Neural cell (in vitro differentiated cells): Measurements from ENCODE around the gene ST3GAL5. TPM values are rescaled to one million over a fixed set of nuclear protein-coding genes. Genes with fewer than 3 reads are reported as not detected.

Experiments used
- H2AFZ ChIP-seq: fragments of 200-600, 300-800 bp; sonication (generic), shearing (Covaris generic); 2 replicates; pipeline ENCODE4 v1.6.0; 2014; ENCODE audit warnings: low read depth, mild to moderate bottlenecking, antibody characterized with exemption, low read length, moderate library complexity
- H3F3A ChIP-seq: fragments of 200-600 bp; shearing (Covaris generic); 2 replicates; pipeline ENCODE4 v1.6.1; 2016; ENCODE audit warnings: mild to moderate bottlenecking, moderate library complexity, mixed read lengths, antibody characterized with exemption, low read length; ENCODE audit not compliant: insufficient read depth, poor library complexity, severe bottlenecking
- H3K27ac ChIP-seq: fragments of 200-600, 300-800 bp; sonication (generic), shearing (Covaris generic); 2 replicates; pipeline ENCODE4 v1.5.1; 2014; ENCODE audit warnings: mild to moderate bottlenecking, low read length, moderate library complexity
- H3K27me3 ChIP-seq: fragments of 300-800, 200-600 bp; sonication (generic), shearing (Covaris generic); 2 replicates; pipeline ENCODE4 v1.6.0; 2014; ENCODE audit warnings: mild to moderate bottlenecking, low read depth, low read length, moderate library complexity; ENCODE audit not compliant: insufficient read depth
- H3K36me3 ChIP-seq: fragments of 300-800, 200-600 bp; sonication (generic), shearing (Covaris generic); 2 replicates; pipeline ENCODE4 v1.5.1; 2014; ENCODE audit warnings: mild to moderate bottlenecking, antibody characterized with exemption, low read length, moderate library complexity; ENCODE audit not compliant: insufficient read depth
- H3K4me2 ChIP-seq: fragments of 300-800, 200-600 bp; sonication (generic), shearing (Covaris generic); 2 replicates; pipeline ENCODE4 v1.6.0; 2014; ENCODE audit warnings: mild to moderate bottlenecking, low read length
- H3K4me3 ChIP-seq: fragments of 300-800, 200-600 bp; sonication (generic), shearing (Covaris generic); 2 replicates; pipeline ENCODE4 v1.5.1; 2014; ENCODE audit warnings: mild to moderate bottlenecking, low read length, moderate library complexity
- H3K79me2 ChIP-seq: fragments of 200-600 bp; shearing (Covaris generic); replicated peaks from 2 replicates; pipeline ENCODE4 v1.6.0; 2014; ENCODE audit warnings: mild to moderate bottlenecking, low read length, moderate library complexity; ENCODE audit not compliant: insufficient read depth
- H3K9ac ChIP-seq: fragments of 300-800, 200-600 bp; sonication (generic), shearing (Covaris generic); 2 replicates; pipeline ENCODE4 v1.6.1; 2016; ENCODE audit warnings: mild to moderate bottlenecking, low read length, mixed read lengths
- H3K9me2 ChIP-seq: fragments of 200-600 bp; shearing (Covaris generic); 2 replicates; pipeline ENCODE4 v1.6.1; 2016; ENCODE audit warnings: mild to moderate bottlenecking, low read length, mixed read lengths; ENCODE audit not compliant: insufficient read depth
- H3K9me3 ChIP-seq: fragments of 200-600, 300-800 bp; sonication (generic), shearing (Covaris generic); 2 replicates; pipeline ENCODE4 v1.6.1; 2016; ENCODE audit warnings: mild to moderate bottlenecking, mixed run types, low read length, moderate library complexity, mixed read lengths
- H4K20me1 ChIP-seq: fragments of 200-600 bp; shearing (Covaris generic); 2 replicates; pipeline ENCODE4 v1.6.1; 2016; ENCODE audit warnings: mild to moderate bottlenecking, mixed run types; ENCODE audit not compliant: insufficient read depth
- EP300 ChIP-seq: fragments of 450-650 bp; conservative IDR thresholded peaks from 2 replicates; pipeline ENCODE4 v1.6.1; 2014; ENCODE audit warnings: antibody characterized with exemption, mild to moderate bottlenecking, moderate library complexity; ENCODE audit not compliant: poor library complexity, severe bottlenecking
- EZH2 ChIP-seq: fragments of 200-600, 300-800 bp; shearing (Covaris generic), sonication (generic); IDR thresholded peaks from 2 replicates; pipeline ENCODE4 v1.6.1; 2014; ENCODE audit warnings: antibody characterized with exemption, low read length, borderline replicate concordance, mild to moderate bottlenecking; ENCODE audit not compliant: insufficient read depth, poor library complexity, severe bottlenecking
- MXI1 ChIP-seq: fragments of 450-650 bp; conservative IDR thresholded peaks from 2 replicates; pipeline ENCODE4 v1.6.1; 2014; ENCODE audit warnings: antibody characterized with exemption, mild to moderate bottlenecking; ENCODE audit not compliant: poor library complexity, severe bottlenecking
- POLR2AphosphoS5 ChIP-seq: IDR thresholded peaks from 2 replicates; pipeline ENCODE4 v1.6.1; 2012
- RAD21 ChIP-seq: fragments of 450-650 bp; conservative IDR thresholded peaks from 2 replicates; pipeline ENCODE4 v1.6.1; 2014; ENCODE audit warnings: antibody characterized with exemption, mild to moderate bottlenecking, moderate library complexity
- SMC3 ChIP-seq: fragments of 450-650 bp; conservative IDR thresholded peaks from 2 replicates; pipeline ENCODE4 v1.6.1; 2014; ENCODE audit warnings: antibody characterized with exemption, mild to moderate bottlenecking, moderate library complexity; ENCODE audit not compliant: poor library complexity
- TAF1 ChIP-seq: IDR thresholded peaks from 2 replicates; pipeline ENCODE4 v1.6.1; 2012; ENCODE audit warnings: low read depth
- polyA plus RNA-seq: library from polyadenylated mRNA; depleted of rRNA; stranded (reverse); fragments of >200 nt; gene quantifications from 2 replicates; pipeline ENCODE4 v1.2.3, GENCODE V29; 2014
- TF ChIP-seq, protein P1 (sequence below): IDR thresholded peaks from 2 replicates; pipeline ENCODE4 v1.6.1; 2012; ENCODE audit warnings: borderline replicate concordance
- TF ChIP-seq, protein P2 (sequence below): fragments of 450-650 bp; IDR thresholded peaks from 2 replicates; pipeline ENCODE4 v1.5.1; 2014; ENCODE audit warnings: antibody characterized with exemption, mild to moderate bottlenecking, moderate library complexity; ENCODE audit not compliant: poor library complexity, severe bottlenecking

Gene ST3GAL5
- polyA plus RNA-seq, 1 donor from 2014 or later: 55.6 TPM

DNA sequence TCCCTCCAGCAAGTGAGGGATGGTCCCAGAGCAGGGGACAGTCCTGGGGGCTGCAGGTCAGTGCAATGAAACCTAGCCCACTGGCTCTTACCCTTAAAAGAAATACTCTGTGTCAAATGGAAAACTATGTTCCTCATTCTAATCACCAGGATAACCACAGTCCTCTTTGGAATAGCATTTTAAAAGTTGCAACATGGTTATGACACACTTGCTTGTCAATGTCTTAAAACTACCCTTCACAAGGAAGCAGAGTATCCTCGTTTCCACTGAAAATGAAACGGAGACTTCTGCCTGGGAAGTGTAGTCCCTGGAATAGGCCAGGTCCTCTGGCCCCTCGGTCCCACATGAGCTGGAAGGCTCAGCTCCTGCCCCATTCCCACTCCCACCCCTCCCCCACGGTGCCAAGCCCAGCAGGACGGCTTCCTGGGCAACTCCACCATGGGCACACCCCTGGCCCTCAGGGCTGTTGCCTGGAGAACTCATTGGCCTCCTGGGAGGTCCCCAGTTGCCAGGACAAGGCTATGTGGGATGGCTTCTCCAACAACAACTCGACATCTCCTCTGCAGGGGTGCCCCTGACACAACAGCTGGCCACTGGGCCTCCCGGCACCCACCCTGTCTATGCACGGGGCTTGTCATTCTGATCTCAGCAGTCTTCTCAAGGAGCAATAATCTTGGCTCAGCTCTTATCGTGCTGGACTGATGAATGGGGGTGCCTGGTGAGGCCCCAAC lies 38.3 kb upstream of the ST3GAL5 start:
- Histone ChIP-seq H3K9me2 (no peaks in the 10 kb centered on the region), H2AFZ (no peak overlapping the region), H3K27ac (no peak overlapping the region), H3K4me2 (no peak overlapping the region), H4K20me1 (no peaks in the 10 kb centered on the region), H3K36me3 (no peaks in the 10 kb centered on the region), H3K27me3 (no peaks in the 10 kb centered on the region), H3K9me3 (no peaks in the 10 kb centered on the region), H3F3A (no peaks in the 10 kb centered on the region), H3K9ac (no peak overlapping the region), H3K4me3 (no peak overlapping the region), H3K79me2 (no peaks in the 10 kb centered on the region)
- TF ChIP-seq, protein P1, sequence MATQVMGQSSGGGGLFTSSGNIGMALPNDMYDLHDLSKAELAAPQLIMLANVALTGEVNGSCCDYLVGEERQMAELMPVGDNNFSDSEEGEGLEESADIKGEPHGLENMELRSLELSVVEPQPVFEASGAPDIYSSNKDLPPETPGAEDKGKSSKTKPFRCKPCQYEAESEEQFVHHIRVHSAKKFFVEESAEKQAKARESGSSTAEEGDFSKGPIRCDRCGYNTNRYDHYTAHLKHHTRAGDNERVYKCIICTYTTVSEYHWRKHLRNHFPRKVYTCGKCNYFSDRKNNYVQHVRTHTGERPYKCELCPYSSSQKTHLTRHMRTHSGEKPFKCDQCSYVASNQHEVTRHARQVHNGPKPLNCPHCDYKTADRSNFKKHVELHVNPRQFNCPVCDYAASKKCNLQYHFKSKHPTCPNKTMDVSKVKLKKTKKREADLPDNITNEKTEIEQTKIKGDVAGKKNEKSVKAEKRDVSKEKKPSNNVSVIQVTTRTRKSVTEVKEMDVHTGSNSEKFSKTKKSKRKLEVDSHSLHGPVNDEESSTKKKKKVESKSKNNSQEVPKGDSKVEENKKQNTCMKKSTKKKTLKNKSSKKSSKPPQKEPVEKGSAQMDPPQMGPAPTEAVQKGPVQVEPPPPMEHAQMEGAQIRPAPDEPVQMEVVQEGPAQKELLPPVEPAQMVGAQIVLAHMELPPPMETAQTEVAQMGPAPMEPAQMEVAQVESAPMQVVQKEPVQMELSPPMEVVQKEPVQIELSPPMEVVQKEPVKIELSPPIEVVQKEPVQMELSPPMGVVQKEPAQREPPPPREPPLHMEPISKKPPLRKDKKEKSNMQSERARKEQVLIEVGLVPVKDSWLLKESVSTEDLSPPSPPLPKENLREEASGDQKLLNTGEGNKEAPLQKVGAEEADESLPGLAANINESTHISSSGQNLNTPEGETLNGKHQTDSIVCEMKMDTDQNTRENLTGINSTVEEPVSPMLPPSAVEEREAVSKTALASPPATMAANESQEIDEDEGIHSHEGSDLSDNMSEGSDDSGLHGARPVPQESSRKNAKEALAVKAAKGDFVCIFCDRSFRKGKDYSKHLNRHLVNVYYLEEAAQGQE: no peak
- TF ChIP-seq TAF1 (no peak), POLR2AphosphoS5 (no peak), RAD21 (no peak), MXI1 (no peak), EZH2 (no peak), SMC3 (no peak), EP300 (no peak)
- TF ChIP-seq, protein P2, sequence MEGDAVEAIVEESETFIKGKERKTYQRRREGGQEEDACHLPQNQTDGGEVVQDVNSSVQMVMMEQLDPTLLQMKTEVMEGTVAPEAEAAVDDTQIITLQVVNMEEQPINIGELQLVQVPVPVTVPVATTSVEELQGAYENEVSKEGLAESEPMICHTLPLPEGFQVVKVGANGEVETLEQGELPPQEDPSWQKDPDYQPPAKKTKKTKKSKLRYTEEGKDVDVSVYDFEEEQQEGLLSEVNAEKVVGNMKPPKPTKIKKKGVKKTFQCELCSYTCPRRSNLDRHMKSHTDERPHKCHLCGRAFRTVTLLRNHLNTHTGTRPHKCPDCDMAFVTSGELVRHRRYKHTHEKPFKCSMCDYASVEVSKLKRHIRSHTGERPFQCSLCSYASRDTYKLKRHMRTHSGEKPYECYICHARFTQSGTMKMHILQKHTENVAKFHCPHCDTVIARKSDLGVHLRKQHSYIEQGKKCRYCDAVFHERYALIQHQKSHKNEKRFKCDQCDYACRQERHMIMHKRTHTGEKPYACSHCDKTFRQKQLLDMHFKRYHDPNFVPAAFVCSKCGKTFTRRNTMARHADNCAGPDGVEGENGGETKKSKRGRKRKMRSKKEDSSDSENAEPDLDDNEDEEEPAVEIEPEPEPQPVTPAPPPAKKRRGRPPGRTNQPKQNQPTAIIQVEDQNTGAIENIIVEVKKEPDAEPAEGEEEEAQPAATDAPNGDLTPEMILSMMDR: no peak

DNA sequence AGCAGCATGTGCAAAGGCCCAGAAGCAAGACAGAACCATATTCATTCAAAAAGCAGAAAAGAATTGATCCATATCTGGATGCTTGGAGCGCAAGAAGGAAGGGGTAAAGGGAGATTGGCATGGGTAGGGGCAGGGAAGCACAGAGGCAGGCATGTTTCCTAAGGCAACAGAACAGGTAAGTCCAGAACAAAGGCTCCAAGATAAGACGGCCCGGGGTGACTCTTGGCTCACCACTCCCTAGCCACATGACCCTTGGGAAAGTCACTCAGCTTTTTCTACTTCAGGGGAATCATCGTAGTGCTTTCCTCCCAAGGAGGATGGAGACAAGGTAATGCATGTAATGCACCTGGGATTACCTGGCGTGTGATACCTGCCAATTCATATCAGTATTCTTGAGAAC lies 37.7 kb upstream of the ST3GAL5 start:
- Histone ChIP-seq H3K9ac (no peak overlapping the region), H3F3A (no peaks in the 10 kb centered on the region), H3K4me3 (no peak overlapping the region), H3K27me3 (no peaks in the 10 kb centered on the region), H4K20me1 (no peaks in the 10 kb centered on the region), H3K27ac (no peak overlapping the region), H3K79me2 (no peaks in the 10 kb centered on the region), H3K36me3 (no peaks in the 10 kb centered on the region), H3K4me2 (no peak overlapping the region), H3K9me3 (no peaks in the 10 kb centered on the region), H2AFZ (no peak overlapping the region), H3K9me2 (no peaks in the 10 kb centered on the region)
- TF ChIP-seq POLR2AphosphoS5 (no peak), EP300 (no peak), MXI1 (no peak), SMC3 (no peak), RAD21 (no peak), TAF1 (no peak), EZH2 (no peak)
- TF ChIP-seq, protein P2: no peak
- TF ChIP-seq, protein P1: no peak
